HG02943 (cell line): ENCODE data around the gene PARD6A.

Experiments used
- ATAC-seq: cut with Tn5 transposase; IDR thresholded peaks from one replicate; pipeline ENCODE4 v1.9.1; 2021; ENCODE audit warnings: mild to moderate bottlenecking, low read depth, moderate library complexity; ENCODE audit not compliant: unreplicated experiment

Gene PARD6A

GRCh38 chr16:67653128-67653788 lies 7.5 kb upstream of the PARD6A start:
- no peak for ATAC-seq

GRCh38 chr16:67653789-67654402 lies 6.9 kb upstream of the PARD6A start:
- no peak for ATAC-seq

GRCh38 chr16:67654403-67654911 lies 6.3 kb upstream of the PARD6A start:
- no peak for ATAC-seq

- ATAC-seq: no peak
These were observed 5.4 kb upstream of the PARD6A start for GRCh38 chr16:67655363-67655762.

- ATAC-seq: no peak
These were observed 4.3 kb upstream of the PARD6A start for GRCh38 chr16:67656344-67657016.

GRCh38 chr16:67657017-67657608 lies 3.6 kb upstream of the PARD6A start:
- ATAC-seq: no peak

- no peak for ATAC-seq
These were observed 2.8 kb upstream of the PARD6A start for GRCh38 chr16:67657751-67658518.

GRCh38 chr16:67658849-67659674 lies 1.7 kb upstream of the PARD6A start:
- ATAC-seq: no peak

GRCh38 chr16:67659675-67660563 lies 841 bp upstream of the PARD6A start, which contains the start of gene ACD:
Gene ACD (minus strand): TSS chr16:67660260. CDS start chr16:67660220, 40 bp downstream.
- ATAC-seq: peak; percentile 53

- ATAC-seq: no peak
These were observed 471 bp downstream of the PARD6A start for GRCh38 chr16:67661101-67661761.

GRCh38 chr16:67661886-67662652 lies 1.3 kb downstream of the PARD6A start:
- ATAC-seq: no peak

GRCh38 chr16:67662653-67663010 lies 1.9 kb downstream of the PARD6A start:
- no peak for ATAC-seq

- ATAC-seq: no peak
These were observed 2.6 kb downstream of the PARD6A start for GRCh38 chr16:67663151-67663876.

GRCh38 chr16:67663877-67664222 lies 3.1 kb downstream of the PARD6A start:
- no peak for ATAC-seq

- no peak for ATAC-seq
These were observed 3.5 kb downstream of the PARD6A start for GRCh38 chr16:67664258-67664657.

GRCh38 chr16:67664871-67665270 lies 4.1 kb downstream of the PARD6A start:
- ATAC-seq: no peak

GRCh38 chr16:67665598-67665997 lies 4.8 kb downstream of the PARD6A start:
- ATAC-seq: no peak
